Stomach (tissue), 9 donors: ENCODE results near the gene STK32C. TPM values are rescaled to one million over a fixed set of nuclear protein-coding genes. Genes with fewer than 3 reads are reported as not detected.

ENCODE experiments used
- DNase-seq, 2 donors: peaks; one replicate each; pipeline versions ENCODE4 v3.0.0 to v3.0.0-alpha.2; 2013 to 2019
- H3K27ac ChIP-seq, 5 donors: fragments of 200-600 bp in 4 of 5; sonication (generic) in 4 of 5; one replicate each; pipeline ENCODE4 v1.5.1; 2013 to 2019; ENCODE audit warnings: mild to moderate bottlenecking in 1 of 5, moderate library complexity in 1 of 5
- H3K27me3 ChIP-seq, 3 donors: fragments of 200-600 bp; sonication (generic); one replicate each; pipeline ENCODE4 v1.5.1; 2017 to 2019; ENCODE audit warnings: mixed run types in 1 of 3
- H3K36me3 ChIP-seq, 4 donors: fragments of 200-600 bp; sonication (generic); 1 replicate in 3 of 4; 2 replicates in 1 of 4; pipeline ENCODE4 v1.5.1; 2016 to 2019
- H3K4me1 ChIP-seq, 4 donors: fragments of 200-600 bp; sonication (generic); one replicate each; pipeline ENCODE4 v1.5.1; 2016 to 2019
- H3K4me3 ChIP-seq, 4 donors: fragments of 200-600 bp; sonication (generic) in 3 of 4; one replicate each; pipeline ENCODE4 v1.5.1; 2016 to 2019; ENCODE audit warnings: mild to moderate bottlenecking in 1 of 4
- H3K9me3 ChIP-seq, 4 donors: fragments of 200-600 bp; sonication (generic); one replicate each; pipeline ENCODE4 v1.5.1; 2016 to 2019
- CTCF ChIP-seq, 7 experiments: fragments of 450-650 bp in 4 of 7; fragments of 200-600 bp in 3 of 7; sonication (generic) in 3 of 7; IDR thresholded peaks; one replicate each; pipeline ENCODE4 v1.5.1; 2016 to 2019; ENCODE audit warnings: antibody characterized with exemption in 7 of 7, control low read depth in 2 of 7, mild to moderate bottlenecking in 1 of 7
- EP300 ChIP-seq: sonication (generic); formaldehyde crosslinking; IDR thresholded peaks from one replicate; pipeline ENCODE4 v1.6.1; 2017; ENCODE audit warnings: antibody characterized with exemption
- POLR2A ChIP-seq, 4 donors: fragments of 450-650 bp; IDR thresholded peaks; one replicate each; pipeline ENCODE4 v1.6.1; 2016; ENCODE audit warnings: antibody characterized with exemption in 4 of 4, control low read depth in 2 of 4, mild to moderate bottlenecking in 1 of 4, moderate library complexity in 1 of 4
- POLR2AphosphoS5 ChIP-seq, 3 donors: sonication (generic); formaldehyde crosslinking; IDR thresholded peaks; one replicate each; pipeline ENCODE4 v1.6.1; 2016; ENCODE audit warnings: antibody characterized with exemption in 3 of 3
- WGBS, 5 donors: extraction: QIAGEN DNeasy Blood & Tissue Kit in 3 of 5; methylation state at CpG; one replicate each; pipeline versions ENCODE4 v1.1.5 to v1.1.7; 2013 to 2018; 5-methylcytosine and 5-hydroxymethylcytosine counted together
- intact Hi-C: fragments of 100-400 bp; cut with DNase I; formaldehyde crosslinking; loops from one replicate; pipeline ENCODE4 v1.15.1; 2023; ENCODE audit warnings: low total_unique reads
- polyA plus RNA-seq, 3 donors: library from polyadenylated mRNA; stranded (reverse); fragments of 200-250 nt; gene quantifications; one replicate each; pipeline ENCODE4 v1.2.3, GENCODE V29; 2013
- total RNA-seq, 5 donors: library from RNA; depleted of rRNA; stranded (reverse); fragments of >200 nt; gene quantifications; one replicate each; pipeline versions ENCODE4 v1.1.0 to v1.2.3, GENCODE V29; 2014 to 2016
- donor health status: healthy with polysubstance abuse.
- donor health status: Bipolar disorder and iron deficiency.
- donor health status: healthy.

Gene STK32C
- total and polyA plus RNA-seq, 8 donors: 1.6 to 71.0 (median 7.9) TPM; not detected in 1

GRCh38 chr10:132239126-132240031 is 68.4 kb downstream of the STK32C start:
- Histone ChIP-seq H3K27me3 (no peaks in the 10 kb centered on the region), H3K36me3 (no peaks in the 10 kb centered on the region), H3K4me3 (no peak overlapping the region), H3K9me3 (no peaks in the 10 kb centered on the region), H3K27ac (peak overlapping the region in 1 of 5 donors; percentile 51), H3K4me1 (no peaks in the 10 kb centered on the region)
- intact Hi-C loops: no loop called here
- TF ChIP-seq POLR2AphosphoS5 (IDR thresholded peaks at IDR 0.05) (no peak), POLR2A (IDR thresholded peaks at IDR 0.05) (no peak), EP300 (no peak), CTCF (IDR thresholded peaks at IDR 0.05) (no peak)
- WGBS, 5 donors: 78 to 86% (median 82%) methylated on average over 20 to 29 of the region's 29 CpGs
- DNase-seq: peak in 1 of 2 donors; percentile 75

GRCh38 chr10:132238371-132239125 is 69.2 kb downstream of the STK32C start:
- DNase-seq: no peak

GRCh38 chr10:132237871-132238270 is 69.9 kb downstream of the STK32C start:
- Histone ChIP-seq H3K4me1 (peaks cover 0 to 3% (median 0%) of the 10 kb centered on the region in 4 donors), H3K4me3 (no peak overlapping the region), H3K27ac (no peak overlapping the region), H3K27me3 (no peaks in the 10 kb centered on the region), H3K9me3 (no peaks in the 10 kb centered on the region), H3K36me3 (no peaks in the 10 kb centered on the region)
- DNase-seq: peak in 1 of 2 donors; percentile 65
- intact Hi-C loops: no loop called here
- WGBS, 5 donors: 53 to 65% (median 59%) methylated on average over 7 to 9 of the region's 9 CpGs
- no peak for TF ChIP-seq POLR2A (IDR thresholded peaks at IDR 0.05)
- no peak for TF ChIP-seq CTCF (IDR thresholded peaks at IDR 0.05)
- no peak for TF ChIP-seq POLR2AphosphoS5 (IDR thresholded peaks at IDR 0.05)
- no peak for TF ChIP-seq EP300

More at GRCh38 chr10:132238371-132239125, 69.2 kb downstream of the STK32C start:
- WGBS, 5 donors: 81 to 87% (median 87%) methylated on average over 17 of the region's 17 CpGs
- no peaks in the 10 kb centered on the region for H3K27me3 ChIP-seq
- no peaks in the 10 kb centered on the region for H3K36me3 ChIP-seq
- no peaks in the 10 kb centered on the region for H3K9me3 ChIP-seq
- no peaks in the 10 kb centered on the region for H3K4me1 ChIP-seq
- H3K4me3 ChIP-seq: no peak overlapping the region
- intact Hi-C loops: no loop called here
- TF ChIP-seq CTCF (IDR thresholded peaks at IDR 0.05) (no peak), EP300 (no peak), POLR2AphosphoS5 (IDR thresholded peaks at IDR 0.05) (no peak), POLR2A (IDR thresholded peaks at IDR 0.05) (no peak)
- no peak overlapping the region for H3K27ac ChIP-seq

GRCh38 chr10:132237396-132237795 is 70.4 kb downstream of the STK32C start:
- Histone ChIP-seq H3K27ac (no peak overlapping the region), H3K4me1 (peaks cover 0 to 3% (median 0%) of the 10 kb centered on the region in 4 donors), H3K27me3 (no peaks in the 10 kb centered on the region), H3K36me3 (no peaks in the 10 kb centered on the region), H3K4me3 (no peak overlapping the region), H3K9me3 (no peaks in the 10 kb centered on the region)
- 77 to 85% (median 81%) methylated on average over 13 to 15 of the region's 15 CpGs for WGBS, 5 donors
- intact Hi-C loops: no loop called here
- no peak for TF ChIP-seq EP300
- TF ChIP-seq POLR2A (IDR thresholded peaks at IDR 0.05): no peak
- no peak for TF ChIP-seq POLR2AphosphoS5 (IDR thresholded peaks at IDR 0.05)
- no peak for TF ChIP-seq CTCF (IDR thresholded peaks at IDR 0.05)
- DNase-seq: no peak
